ENCODE results near the gene CAPN10.

CAPN10 gene

DNA sequence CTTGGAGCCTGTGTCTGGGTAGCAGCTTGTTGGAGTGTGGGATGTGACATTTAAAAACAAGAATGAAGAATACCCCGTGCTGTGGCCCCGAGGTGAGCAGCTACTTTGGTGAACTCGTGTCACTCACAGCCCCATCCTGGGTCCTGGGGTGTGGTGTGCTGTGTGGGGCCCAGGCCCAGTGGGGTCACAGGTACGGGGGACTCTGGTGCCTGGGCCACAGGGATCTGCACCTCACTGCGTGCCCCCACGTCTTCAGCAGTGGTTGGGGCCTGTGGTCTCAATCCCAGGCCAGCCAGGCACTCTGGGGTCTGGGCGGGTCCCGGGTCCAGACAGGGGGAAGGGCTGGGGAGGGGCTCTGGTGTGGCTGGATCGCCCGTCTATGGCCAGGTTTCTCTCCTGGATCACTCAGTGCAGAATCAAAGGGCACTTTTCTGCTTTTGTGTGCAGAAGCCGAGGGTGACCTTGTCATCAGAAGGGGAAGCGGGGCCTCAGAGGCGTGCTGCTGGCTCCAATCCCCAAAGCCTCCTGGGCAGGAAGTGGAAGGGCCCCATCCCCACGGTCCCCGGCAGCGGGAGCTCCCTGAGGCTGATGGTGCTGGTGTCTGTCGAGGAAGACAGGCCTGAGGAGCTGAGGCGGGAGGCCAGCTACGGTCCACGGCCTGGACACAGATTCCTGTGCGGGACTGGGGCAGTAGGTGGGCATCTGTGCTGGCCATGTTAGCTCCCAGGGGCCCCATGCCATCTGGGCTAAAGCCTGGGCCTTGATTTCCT lies 40.2 kb downstream of the CAPN10 start:
- no peak for DNase-seq

DNA sequence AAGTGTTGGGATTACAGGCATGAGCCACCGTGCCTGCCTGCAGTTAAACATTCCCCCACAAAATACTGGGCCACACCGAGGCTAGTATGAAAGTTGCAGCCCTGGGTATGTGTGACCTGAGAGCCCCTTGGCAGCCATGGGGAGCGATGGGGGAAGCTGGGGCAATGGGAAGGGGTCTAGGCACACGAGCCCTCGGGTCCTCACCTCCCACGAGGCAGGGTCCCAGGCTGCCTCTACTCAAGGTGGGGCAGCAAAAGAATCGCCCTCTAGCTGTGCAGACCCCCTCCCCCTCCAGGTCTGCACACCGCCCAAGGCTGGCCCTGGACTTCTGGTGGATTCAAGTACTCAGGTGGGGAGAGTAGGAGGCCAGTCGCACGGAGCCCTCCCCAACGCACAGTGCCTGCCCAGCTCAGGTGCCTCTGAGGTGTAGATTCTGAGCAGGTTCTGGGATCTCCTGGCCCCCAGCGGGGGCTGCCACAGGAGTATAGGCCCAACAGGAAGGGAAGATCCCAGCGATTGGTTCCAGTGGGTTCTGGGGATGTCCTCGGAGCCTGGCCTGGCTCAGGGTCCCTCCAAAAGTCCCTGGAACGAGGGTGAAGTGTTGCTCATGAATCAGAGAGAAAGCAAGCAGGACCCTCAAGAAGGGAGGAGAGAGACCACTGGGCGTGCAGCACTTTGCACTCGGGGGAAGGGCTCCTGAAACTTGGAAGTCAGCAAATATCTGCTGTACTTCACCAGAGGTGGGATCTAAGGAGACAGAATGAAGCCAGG lies 41.4 kb downstream of the CAPN10 start:
- no peak for DNase-seq

DNA sequence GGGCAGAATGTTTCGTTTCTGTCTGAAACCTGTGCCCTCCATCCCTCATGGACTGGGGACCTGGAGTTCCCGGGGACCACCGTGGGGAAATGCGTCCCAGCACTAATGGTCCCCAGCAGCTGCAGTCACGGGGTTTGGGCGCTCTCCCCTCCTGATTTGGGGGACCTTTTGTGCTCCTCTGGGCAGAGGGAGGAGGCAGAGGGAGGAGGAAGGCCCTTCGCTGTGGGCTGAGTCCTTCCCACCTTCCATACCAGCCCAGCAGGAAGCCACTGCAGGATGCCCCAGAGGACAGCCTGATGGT lies 41.9 kb downstream of the CAPN10 start:
- DNase-seq: no peak

DNA sequence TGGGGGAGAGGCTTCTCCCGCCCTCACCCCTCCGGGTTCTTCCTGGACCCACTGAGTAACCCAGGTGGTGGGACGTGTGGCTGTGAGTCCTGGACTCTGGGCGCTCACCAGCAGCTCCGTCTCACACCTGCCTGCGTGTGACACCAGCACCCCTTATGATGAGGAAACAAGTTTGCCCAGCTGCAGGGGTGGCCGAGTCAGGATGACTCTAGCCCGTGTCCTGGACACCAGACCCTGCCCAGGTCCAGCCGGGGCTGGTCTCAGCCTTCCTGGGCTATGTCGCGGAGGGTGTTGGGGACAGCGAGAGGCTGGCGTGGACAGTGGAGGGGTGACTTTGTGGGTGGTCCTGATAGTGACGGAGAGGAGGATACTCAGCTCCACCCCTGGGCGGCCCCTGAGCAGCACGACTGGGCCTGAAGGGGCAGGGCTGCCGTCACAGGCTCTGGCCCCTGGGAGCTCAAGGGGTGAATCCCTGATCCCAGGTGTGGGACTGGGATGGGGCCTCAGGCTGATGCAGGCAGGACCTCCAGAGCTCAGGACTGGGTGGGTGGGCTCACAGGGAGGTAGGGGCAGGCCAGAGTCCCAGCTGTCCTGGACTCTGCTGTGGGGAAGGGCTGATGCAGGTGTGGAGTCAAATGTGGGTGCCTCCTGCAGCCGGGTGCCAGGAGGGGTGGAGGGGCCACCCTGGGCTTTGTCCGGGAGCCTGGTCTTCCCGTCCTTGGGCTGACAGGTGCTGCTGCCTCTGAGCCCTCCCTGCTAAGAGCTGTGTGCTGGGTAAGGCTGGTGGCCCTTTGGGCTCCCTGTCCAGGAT lies 42.5 kb downstream of the CAPN10 start:
- DNase-seq: no peak

DNA sequence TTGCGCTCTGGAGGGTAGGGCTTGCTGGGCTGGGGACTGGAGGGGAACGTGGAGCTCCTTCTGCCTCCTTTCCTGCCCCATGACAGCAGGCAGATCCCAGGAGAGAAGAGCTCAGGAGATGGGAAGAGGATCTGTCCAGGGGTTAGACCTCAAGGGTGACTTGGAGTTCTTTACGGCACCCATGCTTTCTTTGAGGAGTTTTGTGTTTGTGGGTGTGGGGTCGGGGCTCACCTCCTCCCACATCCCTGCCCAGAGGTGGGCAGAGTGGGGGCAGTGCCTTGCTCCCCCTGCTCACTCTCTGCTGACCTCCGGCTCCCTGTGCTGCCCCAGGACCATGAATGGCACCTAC lies 43.1 kb downstream of the CAPN10 start:
- no peak for DNase-seq

DNA sequence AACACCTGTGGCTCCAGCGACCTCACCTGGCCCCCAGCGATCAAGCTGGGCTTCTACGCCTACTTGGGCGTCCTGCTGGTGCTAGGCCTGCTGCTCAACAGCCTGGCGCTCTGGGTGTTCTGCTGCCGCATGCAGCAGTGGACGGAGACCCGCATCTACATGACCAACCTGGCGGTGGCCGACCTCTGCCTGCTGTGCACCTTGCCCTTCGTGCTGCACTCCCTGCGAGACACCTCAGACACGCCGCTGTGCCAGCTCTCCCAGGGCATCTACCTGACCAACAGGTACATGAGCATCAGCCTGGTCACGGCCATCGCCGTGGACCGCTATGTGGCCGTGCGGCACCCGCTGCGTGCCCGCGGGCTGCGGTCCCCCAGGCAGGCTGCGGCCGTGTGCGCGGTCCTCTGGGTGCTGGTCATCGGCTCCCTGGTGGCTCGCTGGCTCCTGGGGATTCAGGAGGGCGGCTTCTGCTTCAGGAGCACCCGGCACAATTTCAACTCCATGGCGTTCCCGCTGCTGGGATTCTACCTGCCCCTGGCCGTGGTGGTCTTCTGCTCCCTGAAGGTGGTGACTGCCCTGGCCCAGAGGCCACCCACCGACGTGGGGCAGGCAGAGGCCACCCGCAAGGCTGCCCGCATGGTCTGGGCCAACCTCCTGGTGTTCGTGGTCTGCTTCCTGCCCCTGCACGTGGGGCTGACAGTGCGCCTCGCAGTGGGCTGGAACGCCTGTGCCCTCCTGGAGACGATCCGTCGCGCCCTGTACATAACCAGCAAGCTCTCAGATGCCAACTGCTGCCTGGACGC lies 43.6 kb downstream of the CAPN10 start:
- DNase-seq: no peak

DNA sequence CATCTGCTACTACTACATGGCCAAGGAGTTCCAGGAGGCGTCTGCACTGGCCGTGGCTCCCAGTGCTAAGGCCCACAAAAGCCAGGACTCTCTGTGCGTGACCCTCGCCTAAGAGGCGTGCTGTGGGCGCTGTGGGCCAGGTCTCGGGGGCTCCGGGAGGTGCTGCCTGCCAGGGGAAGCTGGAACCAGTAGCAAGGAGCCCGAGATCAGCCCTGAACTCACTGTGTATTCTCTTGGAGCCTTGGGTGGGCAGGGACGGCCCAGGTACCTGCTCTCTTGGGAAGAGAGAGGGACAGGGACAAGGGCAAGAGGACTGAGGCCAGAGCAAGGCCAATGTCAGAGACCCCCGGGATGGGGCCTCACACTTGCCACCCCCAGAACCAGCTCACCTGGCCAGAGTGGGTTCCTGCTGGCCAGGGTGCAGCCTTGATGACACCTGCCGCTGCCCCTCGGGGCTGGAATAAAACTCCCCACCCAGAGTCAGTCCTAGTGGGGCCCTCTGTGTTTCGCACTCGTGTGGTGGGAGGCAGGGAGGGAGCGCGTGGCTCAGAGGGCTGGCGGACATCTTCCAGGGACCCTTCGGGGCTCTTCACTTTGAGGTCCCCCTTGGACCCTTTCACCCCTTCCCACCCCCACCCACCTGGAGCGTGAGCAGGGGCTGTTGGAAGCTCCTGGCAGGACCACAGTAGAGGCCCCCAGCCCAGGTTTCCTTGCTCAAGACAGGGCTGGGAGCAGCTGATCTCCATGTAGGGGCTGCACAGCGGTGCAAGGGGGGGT lies 44.4 kb downstream of the CAPN10 start:
- no peak for DNase-seq

DNA sequence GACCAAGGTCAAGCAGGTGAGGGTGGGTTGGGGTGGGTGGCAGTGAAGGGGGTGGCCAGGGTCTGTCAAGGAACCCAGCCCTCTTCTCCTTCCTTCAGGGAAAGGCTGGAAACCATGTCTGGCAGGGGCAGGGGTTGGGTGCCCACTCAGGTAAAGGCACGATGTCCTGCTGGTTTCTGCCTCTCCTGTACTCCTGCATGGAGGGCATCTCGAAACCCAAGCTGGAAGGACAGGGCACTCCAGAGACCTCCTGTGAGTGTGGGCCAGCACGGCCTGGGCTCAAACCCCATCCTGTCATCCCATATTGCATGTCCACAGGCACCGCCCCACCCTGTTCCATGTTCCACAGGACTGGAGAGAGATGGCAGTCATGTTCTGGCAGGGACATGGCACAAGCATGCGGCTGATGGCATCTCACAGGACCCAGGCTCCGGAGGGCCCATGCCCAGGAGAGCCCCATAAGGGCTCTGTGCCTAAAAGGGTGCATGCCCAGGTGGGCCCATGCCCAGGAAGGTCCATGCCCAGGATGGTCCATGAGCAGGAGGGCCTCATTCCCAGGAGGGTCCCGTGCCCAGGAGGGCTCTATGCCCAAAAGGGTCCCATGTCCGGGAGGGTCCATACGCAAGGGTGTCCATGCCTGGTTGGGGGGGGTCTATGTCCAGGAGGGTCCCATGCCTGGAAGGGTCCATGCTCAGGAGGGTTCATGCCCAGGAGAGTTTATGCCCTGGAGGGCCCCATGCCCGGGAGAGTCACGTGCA lies 45.2 kb downstream of the CAPN10 start:
- DNase-seq: no peak

DNA sequence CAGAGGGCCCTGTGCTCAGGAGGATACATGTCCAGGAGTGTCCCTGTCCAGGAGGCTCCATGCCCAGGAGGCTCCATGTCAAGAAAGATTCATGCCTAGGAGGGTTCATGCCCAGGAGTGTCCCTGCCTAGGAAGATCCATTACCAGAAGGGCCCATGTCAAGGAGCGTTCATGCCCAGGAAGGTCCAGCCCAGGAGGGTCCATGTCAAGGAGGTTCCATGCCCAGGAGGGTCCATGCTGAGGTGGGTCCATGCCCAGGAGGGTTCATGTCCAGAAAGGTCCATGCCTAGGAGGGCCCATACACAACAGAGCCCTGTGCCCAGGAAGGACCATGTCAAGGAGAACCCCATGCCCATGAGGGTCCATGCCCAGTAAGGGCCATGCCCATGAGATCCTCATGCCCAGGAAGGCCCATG lies 45.8 kb downstream of the CAPN10 start:
- no peak for DNase-seq

DNA sequence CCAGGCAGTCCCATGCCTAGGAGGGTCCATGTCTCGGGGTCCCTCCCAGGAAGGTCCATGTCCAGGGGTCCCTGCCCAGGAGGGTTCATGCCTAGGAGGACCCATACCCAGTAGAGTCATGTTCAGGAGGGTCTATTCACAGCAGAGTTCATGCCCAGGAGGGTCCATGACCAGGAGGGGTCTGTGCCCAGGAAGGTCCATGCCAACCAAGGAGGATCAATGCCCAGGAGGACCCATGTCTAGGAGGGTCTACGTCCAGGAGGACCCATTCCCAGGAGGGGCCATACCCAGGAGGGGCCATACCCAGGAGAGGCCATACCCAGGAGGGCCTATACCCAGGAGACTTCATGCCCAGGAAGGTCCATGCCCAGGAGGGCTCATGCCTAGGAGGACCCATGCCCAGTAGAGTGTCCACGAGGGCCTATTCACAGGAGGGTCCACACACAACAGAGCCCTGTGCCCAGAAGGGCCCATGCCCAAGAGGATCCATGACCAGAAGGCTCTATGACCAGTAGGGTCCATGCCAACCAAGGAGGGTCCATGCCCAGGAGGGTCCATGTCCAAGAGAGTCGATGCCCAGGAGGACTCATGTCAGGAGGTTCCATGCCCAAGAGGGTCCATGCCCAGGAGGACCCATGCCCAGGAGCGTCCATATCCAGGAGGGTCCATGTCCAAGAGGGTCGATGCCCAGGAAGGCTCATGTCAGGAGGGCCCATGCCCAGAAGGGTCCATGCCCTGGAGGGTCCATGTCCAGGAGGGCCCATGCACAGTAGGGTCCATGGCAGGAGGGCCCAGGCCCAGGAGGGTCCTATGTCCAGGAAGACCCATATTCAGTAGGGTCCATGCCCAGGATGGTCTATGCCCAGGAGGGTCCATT lies 48.8 kb downstream of the CAPN10 start:
- DNase-seq: no peak

DNA sequence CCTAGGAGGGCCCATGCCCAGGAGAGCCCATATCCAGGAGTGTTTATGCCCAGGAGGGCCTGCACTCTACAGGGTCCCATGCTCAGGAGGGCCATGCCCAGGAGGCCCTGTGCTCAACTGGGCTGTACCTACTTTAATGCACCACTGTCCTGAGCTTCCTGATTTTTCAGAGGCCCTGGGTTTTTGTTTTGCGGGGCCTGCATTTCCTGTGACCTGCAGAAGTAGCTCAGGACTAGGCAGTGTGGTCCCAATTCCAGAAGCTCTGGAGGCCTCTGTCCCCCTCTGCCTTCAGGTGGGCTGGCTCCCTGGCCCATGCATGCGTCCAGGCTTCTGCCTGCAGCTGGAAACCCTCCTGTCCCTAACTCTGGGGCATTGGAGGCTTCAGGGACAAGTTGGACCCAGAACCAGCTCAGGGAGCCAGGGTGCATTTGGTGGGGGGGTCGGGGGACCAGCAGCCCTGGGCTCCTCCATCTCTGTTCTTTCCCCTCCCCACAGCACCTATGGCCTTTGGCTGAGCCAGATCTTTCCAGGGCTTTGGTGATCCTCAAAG lies 49.5 kb downstream of the CAPN10 start:
- DNase-seq: no peak

DNA sequence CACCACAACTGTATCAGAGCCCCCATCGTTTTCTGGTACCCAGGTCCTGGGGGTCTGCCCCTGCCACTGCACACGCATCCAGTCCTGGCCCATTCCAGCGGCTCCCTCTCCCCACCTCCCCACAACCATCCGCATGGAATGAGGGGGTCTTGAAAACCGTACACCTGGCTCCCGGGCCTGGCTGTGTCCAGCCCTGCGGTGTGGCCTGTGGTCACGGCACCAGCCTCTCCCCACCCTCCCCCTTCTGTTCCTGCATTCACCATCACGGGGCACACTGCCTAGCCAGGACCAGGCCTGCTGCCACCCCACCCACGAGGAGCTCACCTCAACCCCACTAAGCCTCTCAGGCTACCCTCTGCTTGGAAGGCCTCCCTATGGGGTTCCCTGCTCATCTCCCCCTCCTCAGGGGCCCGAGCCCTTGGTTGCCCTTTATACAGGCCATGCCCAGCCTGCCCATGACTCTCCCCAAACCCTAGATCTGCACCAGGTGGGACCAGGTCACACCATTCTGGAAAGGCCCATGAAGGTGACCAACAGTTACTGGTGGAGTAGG lies 50.1 kb downstream of the CAPN10 start:
- no peak for DNase-seq

DNA sequence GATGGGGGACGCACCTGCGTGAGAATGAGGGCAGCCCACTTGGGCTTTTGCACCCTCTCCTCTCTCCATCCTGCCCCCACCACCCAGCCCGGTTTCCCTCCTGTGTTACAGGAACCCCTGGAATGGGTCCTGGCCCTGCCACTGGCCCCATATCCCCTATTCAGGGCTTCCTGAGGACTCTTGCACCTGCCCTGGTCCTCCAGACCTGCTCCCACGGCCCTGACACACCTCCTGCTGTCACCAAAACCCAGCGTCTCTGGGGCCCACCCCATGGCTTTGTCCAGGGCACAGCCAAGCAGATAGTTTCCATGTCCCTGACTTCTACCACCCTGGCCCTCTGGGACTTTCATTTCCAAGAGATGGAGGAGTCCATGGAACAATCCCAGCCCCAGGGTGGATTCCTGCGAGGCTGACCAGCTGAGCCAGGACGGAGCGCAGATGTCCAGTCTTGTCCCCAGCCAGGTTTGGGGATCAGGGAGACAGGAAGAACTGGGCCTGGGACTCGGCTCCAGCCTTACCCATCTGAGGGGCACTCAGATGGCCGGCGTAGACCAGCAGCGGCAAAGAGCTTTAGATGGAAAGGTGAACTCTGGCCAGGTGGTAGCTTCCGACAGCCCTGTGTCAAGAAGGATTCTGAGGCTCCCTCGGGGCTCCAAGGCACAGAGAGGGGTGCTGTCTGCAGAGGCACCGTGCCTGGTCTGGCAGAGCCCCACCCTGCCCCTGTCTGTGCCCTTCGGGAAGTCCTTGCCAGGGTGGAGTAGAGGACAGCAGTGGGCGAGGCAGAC lies 50.8 kb downstream of the CAPN10 start:
- no peak for DNase-seq

DNA sequence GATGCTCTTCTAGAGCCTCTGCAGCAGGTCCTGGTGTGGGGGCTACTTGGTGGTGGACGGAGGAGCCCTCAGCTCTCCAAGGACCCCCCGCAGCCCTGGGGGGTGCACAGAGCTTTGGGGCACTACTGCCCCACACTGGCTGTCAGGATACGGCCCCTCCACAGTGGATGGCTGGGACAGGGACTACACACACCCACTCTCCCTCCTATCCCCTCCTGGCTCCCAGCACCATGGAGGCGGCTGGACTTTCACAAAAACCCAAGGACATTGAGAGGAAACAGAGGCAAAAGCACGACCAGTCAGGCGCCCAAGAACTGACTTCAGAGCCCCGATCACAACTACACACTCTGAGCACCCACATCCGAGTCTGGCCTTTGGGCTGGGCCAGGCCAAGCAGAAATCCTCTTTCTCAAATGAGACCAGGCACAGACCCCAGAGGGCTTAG lies 51.4 kb downstream of the CAPN10 start:
- DNase-seq: no peak

DNA sequence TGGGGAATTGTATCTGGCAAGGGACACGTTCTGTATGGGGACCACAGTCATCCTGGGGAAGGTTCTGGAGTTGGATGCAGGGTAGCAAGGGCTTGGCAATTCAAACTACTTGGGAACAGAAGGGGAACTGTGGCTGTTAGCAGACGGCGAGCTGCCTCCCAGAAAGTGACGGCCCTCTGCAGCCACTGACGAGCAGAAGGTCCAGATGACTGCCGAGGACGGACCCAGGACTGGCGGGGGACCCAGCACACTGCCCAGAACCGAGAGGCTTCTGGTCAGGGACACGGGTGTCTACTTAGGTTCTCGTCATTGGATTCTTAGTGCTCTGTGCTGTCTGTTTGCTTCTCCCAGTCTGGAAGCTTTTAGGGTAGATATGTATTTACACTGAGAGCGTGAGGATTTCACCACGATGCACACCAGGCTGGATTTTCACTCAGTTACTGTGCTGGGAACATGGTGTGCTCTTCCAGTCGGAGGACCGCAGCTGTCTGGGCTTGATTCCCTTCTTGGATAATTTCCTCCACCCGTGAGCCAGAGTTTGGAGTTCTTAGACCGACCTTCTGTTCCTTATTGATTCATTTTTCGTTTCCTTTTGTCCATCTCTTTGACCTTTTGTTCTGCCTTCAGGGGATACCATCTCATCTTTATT lies 52.1 kb downstream of the CAPN10 start:
- no peak for DNase-seq

DNA sequence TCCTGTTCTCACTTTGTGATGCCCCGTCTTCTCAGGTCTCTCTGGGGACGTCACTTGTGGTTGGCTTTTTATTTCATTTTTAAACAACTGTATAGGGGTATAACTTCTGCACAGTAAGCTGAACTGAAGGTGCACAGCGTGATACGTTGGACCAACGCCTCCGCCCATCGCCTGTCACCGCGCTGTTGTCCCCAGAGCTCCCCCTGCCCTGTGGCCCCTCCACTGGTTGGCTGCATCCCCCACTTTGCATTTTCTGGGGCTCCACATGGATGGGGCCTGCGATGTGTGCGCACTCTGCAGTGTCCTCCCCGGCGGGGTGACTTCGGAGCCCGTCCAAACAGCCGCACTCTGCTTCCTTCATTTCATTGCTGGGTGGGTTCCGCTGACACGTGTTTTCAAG lies 53.0 kb downstream of the CAPN10 start:
- no peak for DNase-seq

DNA sequence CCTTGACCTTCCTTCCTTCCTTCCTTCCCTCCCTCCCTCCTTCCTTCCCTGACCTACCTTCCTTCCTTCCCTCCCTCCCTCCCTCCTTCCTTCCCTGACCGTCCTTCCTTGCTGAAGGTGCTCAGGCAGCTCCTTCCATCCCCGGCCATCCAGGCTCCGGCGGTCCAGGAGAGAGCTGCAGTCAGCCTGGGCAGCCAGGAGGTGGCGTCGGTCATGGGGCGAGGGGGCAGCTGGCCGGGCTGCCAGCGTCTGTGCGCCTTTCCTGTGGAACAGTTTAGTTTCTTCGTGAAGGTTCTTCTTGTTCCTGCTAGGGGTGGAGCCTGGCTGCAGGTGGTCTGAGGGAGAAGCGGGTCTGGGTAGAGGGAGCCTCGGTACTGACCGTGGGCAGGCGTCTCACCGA lies 54.4 kb downstream of the CAPN10 start:
- DNase-seq: no peak

DNA sequence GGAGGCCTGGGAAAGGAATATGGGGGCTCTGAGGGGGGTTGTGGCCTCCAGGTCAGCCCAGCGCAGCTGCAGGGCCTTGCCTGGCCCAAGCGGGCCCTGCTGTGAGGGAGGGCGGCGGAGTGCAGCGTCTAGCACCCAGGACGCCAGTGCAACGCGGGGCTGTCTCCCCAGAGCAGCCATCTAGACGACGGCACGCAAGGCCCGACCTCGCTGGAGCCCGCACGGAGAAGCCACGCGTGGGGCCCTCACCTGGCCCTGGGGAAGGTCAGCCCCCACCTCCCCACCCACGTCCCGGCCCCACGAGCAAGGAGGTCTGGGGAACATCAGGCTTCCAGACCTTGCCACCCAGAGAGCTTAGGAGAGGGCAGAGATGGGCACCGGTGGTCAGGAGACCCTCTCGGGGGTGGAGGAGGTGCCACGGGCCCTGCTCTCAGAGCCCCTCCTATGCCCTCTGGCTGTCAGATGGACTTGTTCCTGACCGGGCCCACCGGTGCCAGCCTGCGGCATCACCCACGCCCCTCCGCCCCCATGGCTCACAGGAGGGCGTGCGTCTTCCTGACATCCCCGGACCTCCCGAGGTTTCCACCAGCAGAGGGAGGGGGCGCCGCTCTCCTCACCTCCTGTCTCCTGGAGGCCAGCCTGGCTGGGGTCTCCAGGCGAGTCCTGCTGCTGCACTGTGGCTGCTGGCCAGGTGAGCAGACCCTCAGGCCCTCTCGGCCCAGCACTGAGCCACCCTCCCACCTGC lies 55.7 kb downstream of the CAPN10 start:
- no peak for DNase-seq

Measured in NCI-H774 (cell line).